HAP-1 (cell line): ENCODE results near the gene RASGRF2.

ENCODE experiments used
- DNase-seq, 2 experiments: peaks; one replicate each; pipeline ENCODE4 v3.0.0-alpha.2; 2016 to 2020; ENCODE audit warnings: low spot score in 2 of 2
- H3K27me3 ChIP-seq: fragments of 250-450 bp; sonication (Bioruptor Pico); 2 replicates; pipeline ENCODE4 v1.5.1; 2020; ENCODE audit warnings: low read depth, mild to moderate bottlenecking, moderate library complexity
- H3K36me3 ChIP-seq: fragments of 250-450 bp; sonication (Bioruptor Pico); replicated peaks from 2 replicates; pipeline ENCODE4 v1.5.1; 2020; ENCODE audit warnings: mild to moderate bottlenecking
- H3K4me1 ChIP-seq: fragments of 250-450 bp; sonication (Bioruptor Pico); 2 replicates; pipeline ENCODE4 v1.5.1; 2020; ENCODE audit warnings: mild to moderate bottlenecking
- H3K4me3 ChIP-seq: fragments of 250-450 bp; sonication (Bioruptor Pico); 2 replicates; pipeline ENCODE4 v1.5.1; 2020; ENCODE audit warnings: mild to moderate bottlenecking, moderate library complexity
- H3K9me3 ChIP-seq: fragments of 250-450 bp; sonication (Bioruptor Pico); 2 replicates; pipeline ENCODE4 v1.5.1; 2020; ENCODE audit warnings: mild to moderate bottlenecking, moderate library complexity
- in situ Hi-C: fragments of 300-500 bp; cut with MboI; formaldehyde crosslinking; loops from 3 replicates; pipeline ENCODE4 v1.14.3; 2020; ENCODE audit warnings: low sequenced_read_pairs, inconsistent platforms, mixed read lengths

The RASGRF2 gene

GRCh38 chr5:80978772-80979317 lies 18.7 kb downstream of the RASGRF2 start:
- no peaks in the 10 kb centered on the region for H3K36me3 ChIP-seq
- H3K27me3 ChIP-seq, result no peaks in the 10 kb centered on the region
- no peaks in the 10 kb centered on the region for H3K4me1 ChIP-seq
- no peak overlapping the region for H3K4me3 ChIP-seq
- H3K9me3 ChIP-seq, result no peaks in the 10 kb centered on the region
- in situ Hi-C loops, result no loop called here
- DNase-seq, result no peak

GRCh38 chr5:80982093-80982492 lies 21.9 kb downstream of the RASGRF2 start:
- H3K4me3 ChIP-seq, result no peak overlapping the region
- no peak for DNase-seq
- no peaks in the 10 kb centered on the region for H3K4me1 ChIP-seq
- no peaks in the 10 kb centered on the region for H3K36me3 ChIP-seq
- in situ Hi-C loops, result no loop called here
- no peaks in the 10 kb centered on the region for H3K9me3 ChIP-seq
- no peaks in the 10 kb centered on the region for H3K27me3 ChIP-seq

GRCh38 chr5:80985600-80986228 lies 25.6 kb downstream of the RASGRF2 start:
- no peaks in the 10 kb centered on the region for H3K9me3 ChIP-seq
- no peak for DNase-seq
- no peaks in the 10 kb centered on the region for H3K27me3 ChIP-seq
- no peaks in the 10 kb centered on the region for H3K4me1 ChIP-seq
- no peak overlapping the region for H3K4me3 ChIP-seq
- no peaks in the 10 kb centered on the region for H3K36me3 ChIP-seq
- in situ Hi-C loops, result no loop called here

- Histone ChIP-seq H3K9me3 (no peaks in the 10 kb centered on the region), H3K4me3 (no peak overlapping the region), H3K4me1 (no peaks in the 10 kb centered on the region), H3K36me3 (no peaks in the 10 kb centered on the region), H3K27me3 (no peaks in the 10 kb centered on the region)
- in situ Hi-C loops, result no loop called here
- DNase-seq, result no peak
Observed at GRCh38 chr5:80986382-80986781, 26.2 kb downstream of the RASGRF2 start.

- no peaks in the 10 kb centered on the region for H3K36me3 ChIP-seq
- no peaks in the 10 kb centered on the region for H3K4me1 ChIP-seq
- H3K9me3 ChIP-seq, result no peaks in the 10 kb centered on the region
- DNase-seq, result no peak
- no peak overlapping the region for H3K4me3 ChIP-seq
- in situ Hi-C loops, result no loop called here
- no peaks in the 10 kb centered on the region for H3K27me3 ChIP-seq
Observed at GRCh38 chr5:80987078-80987766, 27.1 kb downstream of the RASGRF2 start.

GRCh38 chr5:80988419-80988935 lies 28.3 kb downstream of the RASGRF2 start:
- in situ Hi-C loops, result no loop called here
- H3K36me3 ChIP-seq, result no peaks in the 10 kb centered on the region
- H3K4me3 ChIP-seq, result no peak overlapping the region
- no peaks in the 10 kb centered on the region for H3K4me1 ChIP-seq
- H3K9me3 ChIP-seq, result no peaks in the 10 kb centered on the region
- no peaks in the 10 kb centered on the region for H3K27me3 ChIP-seq
- DNase-seq, result no peak

- Histone ChIP-seq H3K4me3 (no peak overlapping the region), H3K27me3 (no peaks in the 10 kb centered on the region), H3K9me3 (no peaks in the 10 kb centered on the region), H3K4me1 (no peaks in the 10 kb centered on the region), H3K36me3 (no peaks in the 10 kb centered on the region)
- in situ Hi-C loops, result no loop called here
- DNase-seq, result no peak
Observed at GRCh38 chr5:80989883-80990282, 29.7 kb downstream of the RASGRF2 start.

GRCh38 chr5:80990527-80990926 lies 30.4 kb downstream of the RASGRF2 start:
- DNase-seq, result no peak
- H3K36me3 ChIP-seq, result no peaks in the 10 kb centered on the region
- in situ Hi-C loops, result no loop called here
- H3K4me3 ChIP-seq, result no peak overlapping the region
- H3K9me3 ChIP-seq, result no peaks in the 10 kb centered on the region
- H3K4me1 ChIP-seq, result no peaks in the 10 kb centered on the region
- no peaks in the 10 kb centered on the region for H3K27me3 ChIP-seq

- Histone ChIP-seq H3K27me3 (no peaks in the 10 kb centered on the region), H3K36me3 (no peaks in the 10 kb centered on the region), H3K9me3 (no peaks in the 10 kb centered on the region), H3K4me1 (no peaks in the 10 kb centered on the region), H3K4me3 (no peak overlapping the region)
- in situ Hi-C loops, result no loop called here
- peak in 1 of 2 experiments; percentile 19 for DNase-seq
Observed at GRCh38 chr5:80990971-80991370, 30.8 kb downstream of the RASGRF2 start.

GRCh38 chr5:80995908-80996307 lies 35.7 kb downstream of the RASGRF2 start:
- in situ Hi-C loops, result no loop called here
- H3K9me3 ChIP-seq, result no peaks in the 10 kb centered on the region
- H3K4me3 ChIP-seq, result no peak overlapping the region
- no peaks in the 10 kb centered on the region for H3K36me3 ChIP-seq
- no peak for DNase-seq
- H3K4me1 ChIP-seq, result no peaks in the 10 kb centered on the region
- H3K27me3 ChIP-seq, result no peaks in the 10 kb centered on the region

GRCh38 chr5:80998590-80998979 lies 38.4 kb downstream of the RASGRF2 start:
- no peak for DNase-seq
- Histone ChIP-seq H3K36me3 (no peaks in the 10 kb centered on the region), H3K27me3 (no peaks in the 10 kb centered on the region), H3K4me1 (no peaks in the 10 kb centered on the region), H3K4me3 (no peak overlapping the region), H3K9me3 (no peaks in the 10 kb centered on the region)
- in situ Hi-C loops, result no loop called here

GRCh38 chr5:81003811-81004386 lies 43.7 kb downstream of the RASGRF2 start:
- H3K9me3 ChIP-seq, result no peaks in the 10 kb centered on the region
- no peaks in the 10 kb centered on the region for H3K27me3 ChIP-seq
- DNase-seq, result no peak
- H3K36me3 ChIP-seq, result no peaks in the 10 kb centered on the region
- H3K4me3 ChIP-seq, result no peak overlapping the region
- no peaks in the 10 kb centered on the region for H3K4me1 ChIP-seq
- in situ Hi-C loops, result no loop called here

GRCh38 chr5:81005708-81006107 lies 45.5 kb downstream of the RASGRF2 start:
- no peaks in the 10 kb centered on the region for H3K9me3 ChIP-seq
- no peaks in the 10 kb centered on the region for H3K4me1 ChIP-seq
- H3K27me3 ChIP-seq, result no peaks in the 10 kb centered on the region
- no peak overlapping the region for H3K4me3 ChIP-seq
- in situ Hi-C loops, result no loop called here
- no peak for DNase-seq
- no peaks in the 10 kb centered on the region for H3K36me3 ChIP-seq

- in situ Hi-C loops, result no loop called here
- H3K4me1 ChIP-seq, result no peaks in the 10 kb centered on the region
- no peaks in the 10 kb centered on the region for H3K36me3 ChIP-seq
- H3K27me3 ChIP-seq, result no peaks in the 10 kb centered on the region
- H3K4me3 ChIP-seq, result no peak overlapping the region
- H3K9me3 ChIP-seq, result no peaks in the 10 kb centered on the region
- DNase-seq, result no peak
Observed at GRCh38 chr5:81006231-81006630, 46.1 kb downstream of the RASGRF2 start.
